Left renal cortex interstitium (tissue), 4 donors: ENCODE data around the gene SON. TPM values are rescaled to one million over a fixed set of nuclear protein-coding genes. Genes with fewer than 3 reads are reported as not detected.

Experiments used
- polyA plus RNA-seq, 4 donors: library from polyadenylated mRNA; unstranded; fragments of 120-200 nt; gene quantifications; one replicate each; pipeline ENCODE4 v1.2.1, GENCODE V29; 2013; ENCODE audit not compliant: insufficient read length in 4 of 4

The SON gene
- polyA plus RNA-seq, 4 donors, result 259 to 402 (median 330) TPM

Other genes with a start within 250 kb of the SON start
- gene IFNAR1, start 218.1 kb upstream of the SON start, polyA plus RNA-seq, result 10 to 100 TPM; 33.2 to 37.2 (median 36.5) TPM
- 10 to 100 TPM; 70.1 to 88.0 (median 80.2) TPM for gene IFNGR2, start 139.6 kb upstream of the SON start, polyA plus RNA-seq
- gene TMEM50B, start 63.1 kb upstream of the SON start, polyA plus RNA-seq, result 10 to 100 TPM; 49.1 to 85.3 (median 56.4) TPM
- gene DNAJC28, start 51.3 kb upstream of the SON start, polyA plus RNA-seq, result 1 to 10 TPM; 4.3 to 6.1 (median 5.6) TPM
- 10 to 100 TPM; 63.2 to 95.0 (median 75.1) TPM for gene GART, start 921 bp upstream of the SON start, polyA plus RNA-seq
- gene DONSON, start 45.6 kb downstream of the SON start, polyA plus RNA-seq, result 10 to 100 TPM; 27.9 to 48.2 (median 35.8) TPM
- 10 to 100 TPM; 54.8 to 79.4 (median 60.6) TPM for gene CRYZL1, start 98.7 kb downstream of the SON start, polyA plus RNA-seq
- gene ITSN1, start 99.5 kb downstream of the SON start, polyA plus RNA-seq, result 10 to 100 TPM; 36.8 to 57.2 (median 46.8) TPM